Nephron (organoid): ENCODE results near the gene CDO1.

Experiments used
- H3K27ac Mint-ChIP-seq, 3 experiments: 2 replicates each; pipeline ENCODE4 v1.8.0; 2020; ENCODE audit warnings: mixed read lengths in 3 of 3, mild to moderate bottlenecking in 2 of 3, moderate library complexity in 1 of 3
- H3K27me3 Mint-ChIP-seq: 2 replicates; pipeline ENCODE4 v1.8.0; 2021; ENCODE audit warnings: low read depth, mild to moderate bottlenecking, moderate library complexity, mixed read lengths
- H3K36me3 Mint-ChIP-seq: 2 replicates; pipeline ENCODE4 v1.8.0; 2020; ENCODE audit warnings: low read depth, mixed read lengths
- H3K4me1 Mint-ChIP-seq: 2 replicates; pipeline ENCODE4 v1.8.0; 2020; ENCODE audit warnings: mixed read lengths
- H3K4me3 Mint-ChIP-seq, 3 experiments: 2 replicates each; pipeline ENCODE4 v1.8.0; 2020; ENCODE audit warnings: mild to moderate bottlenecking in 3 of 3, mixed read lengths in 3 of 3, moderate library complexity in 2 of 3
- H3K9me3 Mint-ChIP-seq: 2 replicates; pipeline ENCODE4 v1.8.0; 2020; ENCODE audit warnings: mixed read lengths
- CTCF ChIP-seq, 3 experiments: fragments of 200-600 bp; sonication (generic); IDR thresholded peaks; one replicate each; pipeline ENCODE4 v1.5.0; 2021; ENCODE audit warnings: antibody characterized with exemption in 3 of 3; ENCODE audit not compliant: unreplicated experiment in 3 of 3

CDO1 gene

GRCh38 chr5:115795700-115796099 is 20.8 kb downstream of the CDO1 start:
- peaks cover 11% of the 10 kb centered on the region for H3K27me3 Mint-ChIP-seq
- no peak overlapping the region for H3K27ac Mint-ChIP-seq
- peaks cover 6% of the 10 kb centered on the region for H3K4me1 Mint-ChIP-seq
- no peak for TF ChIP-seq CTCF (IDR thresholded peaks at IDR 0.05; ENCODE audit: unreplicated experiment in 3 of 3)
- no peaks in the 10 kb centered on the region for H3K36me3 Mint-ChIP-seq
- no peak overlapping the region for H3K4me3 Mint-ChIP-seq
- H3K9me3 Mint-ChIP-seq = no peaks in the 10 kb centered on the region

GRCh38 chr5:115788440-115788839 is 28.0 kb downstream of the CDO1 start:
- no peak overlapping the region for H3K4me3 Mint-ChIP-seq
- no peak overlapping the region for H3K27ac Mint-ChIP-seq
- no peak for TF ChIP-seq CTCF (IDR thresholded peaks at IDR 0.05; ENCODE audit: unreplicated experiment in 3 of 3)
- peaks cover 12% of the 10 kb centered on the region for H3K27me3 Mint-ChIP-seq
- no peaks in the 10 kb centered on the region for H3K36me3 Mint-ChIP-seq
- H3K9me3 Mint-ChIP-seq = no peaks in the 10 kb centered on the region
- H3K4me1 Mint-ChIP-seq = peaks cover 28% of the 10 kb centered on the region

GRCh38 chr5:115787426-115787825 is 29.0 kb downstream of the CDO1 start:
- H3K27me3 Mint-ChIP-seq = peaks cover 3% of the 10 kb centered on the region

GRCh38 chr5:115785381-115786065 is 30.9 kb downstream of the CDO1 start:
- no peak for TF ChIP-seq CTCF (IDR thresholded peaks at IDR 0.05; ENCODE audit: unreplicated experiment in 3 of 3)
- peaks cover 22% of the 10 kb centered on the region for H3K4me1 Mint-ChIP-seq
- H3K36me3 Mint-ChIP-seq = no peaks in the 10 kb centered on the region

More at GRCh38 chr5:115787426-115787825, 29.0 kb downstream of the CDO1 start:
- H3K4me1 Mint-ChIP-seq = peaks cover 22% of the 10 kb centered on the region
- TF ChIP-seq CTCF (IDR thresholded peaks at IDR 0.05; ENCODE audit: unreplicated experiment in 3 of 3) = no peak
- H3K4me3 Mint-ChIP-seq = no peak overlapping the region
- no peaks in the 10 kb centered on the region for H3K36me3 Mint-ChIP-seq
- H3K27ac Mint-ChIP-seq = no peak overlapping the region
- no peaks in the 10 kb centered on the region for H3K9me3 Mint-ChIP-seq

GRCh38 chr5:115778417-115778816 is 38.0 kb downstream of the CDO1 start:
- H3K27me3 Mint-ChIP-seq = no peaks in the 10 kb centered on the region
- H3K4me1 Mint-ChIP-seq = peaks cover 21% of the 10 kb centered on the region
- H3K9me3 Mint-ChIP-seq = no peaks in the 10 kb centered on the region

More at GRCh38 chr5:115785381-115786065, 30.9 kb downstream of the CDO1 start:
- Mint-ChIP-seq H3K4me3 (peak overlapping the region in 2 of 3 experiments; percentile 9 to 27), H3K27me3 (peaks cover 3% of the 10 kb centered on the region), H3K9me3 (no peaks in the 10 kb centered on the region), H3K27ac (peak overlapping the region; percentile 27 to 83 (median 76))

More at GRCh38 chr5:115778417-115778816, 38.0 kb downstream of the CDO1 start:
- TF ChIP-seq CTCF (IDR thresholded peaks at IDR 0.05; ENCODE audit: unreplicated experiment in 3 of 3) = no peak
- Mint-ChIP-seq H3K4me3 (no peak overlapping the region), H3K36me3 (no peaks in the 10 kb centered on the region), H3K27ac (no peak overlapping the region)
